ENCODE results near the gene HIGD2B. TPM values are rescaled to one million over a fixed set of nuclear protein-coding genes. Genes with fewer than 3 reads are reported as not detected.
"Not testable (repeated sequence)": the region's sequence is repeated elsewhere in the genome, so short reads cannot be mapped to it uniquely, and the experiment has no call there.

HIGD2B gene, protein sequence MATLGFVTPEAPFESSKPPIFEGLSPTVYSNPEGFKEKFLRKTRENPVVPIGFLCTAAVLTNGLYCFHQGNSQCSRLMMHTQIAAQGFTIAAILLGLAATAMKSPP
- total RNA-seq (2014; rRNA removed; shearing (Covaris generic)): not detected in 2 replicates
- polyA plus RNA-seq (2015; cell fraction: cytosol; rRNA removed): not detected in 2 replicates
- not detected in 2 replicates for polyA plus RNA-seq (2015; cell fraction: nucleus; rRNA removed)

DNA sequence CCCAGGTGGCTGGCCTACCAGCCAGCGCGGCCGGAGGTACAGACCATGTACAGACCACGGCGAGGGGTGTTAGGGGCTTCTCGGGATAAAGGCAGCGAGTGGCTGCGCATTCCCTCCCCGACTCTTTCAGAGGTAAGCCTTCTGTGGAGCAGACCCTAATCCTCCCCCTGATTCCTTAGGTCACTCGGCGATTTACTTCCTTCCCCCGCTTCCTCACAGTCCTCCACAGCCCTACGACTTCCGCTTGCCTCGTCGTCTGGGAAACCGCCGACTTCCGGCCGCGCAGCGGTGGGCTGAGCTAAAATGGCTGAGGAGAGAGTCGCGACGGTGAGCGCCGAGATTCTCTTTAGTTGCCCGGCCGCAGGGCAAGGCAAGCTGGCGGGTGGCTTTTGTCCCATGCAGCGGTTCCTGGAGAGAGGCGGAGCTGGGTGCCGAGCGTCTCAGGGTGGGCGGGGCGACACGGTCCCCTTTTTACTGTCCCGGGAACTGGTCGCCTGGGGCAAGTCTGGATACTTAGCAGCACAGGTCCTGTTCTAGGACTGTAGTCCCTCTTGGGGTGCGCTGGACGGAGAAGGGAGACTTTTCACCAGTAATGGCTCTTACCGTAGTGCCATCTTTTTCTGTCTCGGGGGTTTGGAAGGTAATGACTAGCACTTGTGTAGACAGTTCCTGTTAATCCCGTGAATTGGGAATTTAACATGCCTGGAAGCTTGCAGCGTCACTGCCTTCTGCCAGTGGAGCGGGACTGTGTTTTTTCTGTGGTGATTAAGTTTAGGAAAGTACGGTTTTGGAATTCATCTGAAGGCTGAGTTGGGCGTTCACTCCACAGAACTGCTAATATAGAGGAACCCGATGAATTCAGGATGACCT, at the start of gene HIGD2B, which contains the start of gene BBS4:
TSS of gene HIGD2B (minus strand) at position 258 of the 870 bp plus-strand sequence. CDS start 9,808 bp downstream, outside the sequence.
TSS of gene BBS4 (plus strand) at position 283 of the 870 bp plus-strand sequence. CDS start at position 304, 21 bp downstream.
- peak; percentile 93 for DNase-seq (ENCODE audit: low read depth)

DNA sequence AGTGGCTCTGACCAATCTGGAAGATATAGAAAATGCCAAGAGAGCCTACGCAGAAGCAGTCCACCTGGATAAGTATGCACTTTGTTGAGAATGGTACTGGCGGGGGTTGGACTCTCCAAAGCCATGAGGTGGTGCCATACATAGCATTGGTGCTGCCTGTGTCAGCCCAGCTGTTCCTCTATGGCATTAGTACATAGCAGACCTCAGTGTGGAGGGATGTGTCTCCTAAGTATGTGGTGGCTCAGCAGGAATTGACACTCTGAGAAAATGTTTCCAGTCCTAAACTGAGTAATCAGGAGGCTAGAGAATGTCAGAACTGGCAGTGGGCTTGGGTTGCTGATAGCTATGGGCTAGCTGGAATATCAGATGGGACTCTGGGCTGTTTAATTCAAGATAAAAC, 49.1 kb upstream of the HIGD2B start:
- no peak for DNase-seq (ENCODE audit: low read depth)

DNA sequence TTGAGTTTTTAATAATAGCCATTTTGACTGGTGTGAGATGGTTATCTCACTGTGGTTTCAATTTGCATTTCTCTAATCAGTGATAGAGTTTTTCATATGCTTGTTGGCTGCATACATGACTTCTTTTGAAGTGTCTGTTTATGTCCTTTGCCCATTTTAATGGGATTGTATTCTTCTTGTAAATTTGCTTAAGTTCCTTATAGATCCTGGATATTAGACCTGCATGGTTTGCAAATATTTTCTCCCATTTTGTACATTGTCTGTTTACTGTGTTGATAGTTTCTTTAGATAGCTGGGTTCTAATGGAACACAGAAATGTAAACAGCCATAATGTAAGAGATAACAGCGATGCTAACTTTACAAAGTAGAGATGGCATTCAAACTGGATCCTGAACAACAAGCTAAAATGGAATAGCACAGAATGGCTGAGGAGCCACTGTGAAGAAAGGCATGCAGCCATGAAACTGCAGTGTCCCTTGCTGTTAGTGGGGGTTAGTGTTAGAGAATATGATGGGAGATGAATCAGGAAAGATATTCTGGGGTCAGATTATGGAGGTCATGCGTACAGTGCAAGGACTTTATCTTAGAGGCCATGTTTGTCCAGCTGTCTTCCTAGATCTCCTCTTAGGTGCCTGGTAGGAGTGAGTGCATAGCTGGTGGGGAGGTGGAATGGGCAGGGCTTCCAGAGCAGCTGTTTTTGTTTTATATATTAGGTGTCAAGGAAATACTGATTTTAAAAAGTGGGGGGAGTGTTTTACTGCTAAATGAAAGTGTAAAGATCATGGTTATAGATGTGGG, 48.2 kb upstream of the HIGD2B start:
- DNase-seq (ENCODE audit: low read depth): no peak

DNA sequence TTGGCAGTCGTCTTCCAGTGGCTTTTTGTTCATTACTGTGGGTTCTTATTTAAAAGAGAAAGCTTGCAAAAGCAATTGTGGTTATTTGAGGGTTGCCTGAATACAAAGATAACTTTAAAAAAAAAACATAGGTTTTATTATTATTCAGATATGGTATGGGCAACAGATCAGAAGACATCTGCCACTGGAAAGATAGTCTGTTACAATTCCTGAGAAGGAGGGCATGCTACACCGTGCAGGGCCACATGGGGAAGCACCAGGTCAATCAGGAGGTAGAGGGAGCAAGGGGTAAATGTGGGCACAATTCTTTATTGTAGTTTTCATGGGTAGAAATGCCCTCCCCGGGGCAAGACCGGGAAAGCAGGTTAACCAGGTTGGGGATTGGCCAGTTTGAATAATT, 46.5 kb upstream of the HIGD2B start:
- no peak for DNase-seq (ENCODE audit: low read depth)

DNA sequence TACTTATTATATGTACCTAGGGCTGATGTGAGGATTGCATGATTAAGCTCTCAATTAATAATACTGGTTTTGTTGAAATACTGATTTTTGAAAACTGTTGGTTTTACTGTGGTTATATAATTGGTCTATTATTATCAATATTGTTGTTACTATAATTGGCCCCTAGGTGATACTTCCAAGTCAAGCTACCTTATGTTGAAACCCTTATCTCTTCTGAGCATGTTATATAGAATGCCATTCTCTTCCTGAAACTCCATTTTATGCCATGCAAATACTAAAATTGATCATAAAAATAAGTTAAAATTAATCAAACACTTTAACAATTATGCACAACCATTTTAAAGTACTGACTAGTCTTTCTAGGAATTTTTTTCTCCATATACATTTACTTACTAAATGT, 46.1 kb upstream of the HIGD2B start:
- no peak for DNase-seq (ENCODE audit: low read depth)

DNA sequence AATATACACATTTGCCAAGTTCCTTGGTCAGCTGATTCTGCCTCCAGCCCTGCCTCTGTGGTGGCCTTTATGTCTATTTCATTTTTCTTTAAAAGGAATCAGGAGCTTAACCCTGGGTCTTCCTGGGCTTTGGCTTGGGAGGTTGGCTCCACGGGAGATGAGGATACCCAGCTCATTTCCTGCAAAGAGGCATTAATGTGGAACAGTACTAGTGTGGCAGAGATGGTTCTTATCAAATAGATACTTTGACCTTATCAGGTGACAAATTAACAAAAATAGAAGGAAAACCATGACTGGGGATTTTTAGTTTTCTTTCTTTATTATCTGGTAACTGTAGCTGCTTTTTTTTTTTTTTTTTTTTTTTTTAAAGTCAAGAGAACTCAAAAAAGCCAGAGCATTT, 42.8 kb upstream of the HIGD2B start:
- no peak for DNase-seq (ENCODE audit: low read depth)

DNA sequence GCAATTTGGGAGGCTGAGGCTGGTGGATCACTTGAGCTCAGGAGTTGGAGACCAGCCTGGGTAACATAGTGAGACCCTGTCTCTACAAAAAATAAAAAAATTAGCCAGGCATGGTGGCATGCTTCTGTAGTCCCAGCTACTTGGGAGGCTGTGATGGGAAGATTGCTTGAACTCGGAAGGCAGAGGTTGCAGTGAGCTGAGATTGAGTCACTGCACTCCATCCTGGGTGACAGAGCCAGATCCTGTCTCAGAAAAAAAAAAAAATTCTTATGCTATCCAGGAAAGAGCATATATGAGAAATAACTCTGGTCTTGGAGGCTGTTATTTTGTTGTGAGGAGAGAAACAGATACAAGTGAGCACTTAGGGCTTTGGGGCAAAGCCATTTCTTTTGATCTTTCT, 42.3 kb upstream of the HIGD2B start:
- peak; percentile 62 for DNase-seq (ENCODE audit: low read depth)

DNA sequence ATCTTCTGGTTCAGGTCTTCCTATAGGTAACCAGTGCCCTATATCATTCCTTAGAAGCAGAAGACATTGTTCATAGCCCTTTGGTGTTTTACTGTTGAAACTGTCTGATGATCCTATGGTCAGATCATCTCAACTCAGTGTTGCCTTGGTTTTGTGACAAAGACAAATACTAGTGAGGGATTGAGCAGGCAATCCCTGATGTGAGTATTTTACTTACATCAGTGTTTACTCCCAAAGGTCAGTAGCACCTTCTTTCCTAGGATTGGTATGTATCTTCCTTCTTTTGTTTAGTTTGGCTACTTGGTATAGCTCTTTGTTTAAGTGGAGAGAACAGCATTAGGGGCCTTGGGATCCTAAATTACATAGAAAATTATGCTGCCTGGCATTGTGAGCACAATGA, 41.2 kb upstream of the HIGD2B start:
- DNase-seq (ENCODE audit: low read depth): no peak

DNA sequence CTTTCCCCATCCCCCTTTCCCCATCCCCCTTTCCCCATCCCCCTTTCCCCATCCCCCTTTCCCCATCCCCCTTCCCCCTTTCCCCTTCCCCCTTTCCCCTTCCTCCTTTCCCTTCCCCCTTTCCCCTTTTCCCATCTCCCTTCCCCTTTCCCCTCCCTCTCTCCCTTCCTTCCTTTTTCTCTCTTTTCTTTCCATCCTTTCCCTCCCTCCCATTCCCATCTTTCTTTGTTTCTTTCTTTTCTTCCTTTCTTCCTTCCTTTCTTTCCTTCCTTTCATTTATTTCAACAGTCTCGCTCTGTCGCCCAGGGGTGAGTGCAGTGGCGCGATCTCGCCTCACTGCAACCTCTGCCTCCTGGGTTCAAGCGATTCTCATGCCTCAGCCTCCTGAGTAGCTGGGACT, 39.9 kb upstream of the HIGD2B start:
- not testable (repeated sequence) for DNase-seq (ENCODE audit: low read depth)

DNA sequence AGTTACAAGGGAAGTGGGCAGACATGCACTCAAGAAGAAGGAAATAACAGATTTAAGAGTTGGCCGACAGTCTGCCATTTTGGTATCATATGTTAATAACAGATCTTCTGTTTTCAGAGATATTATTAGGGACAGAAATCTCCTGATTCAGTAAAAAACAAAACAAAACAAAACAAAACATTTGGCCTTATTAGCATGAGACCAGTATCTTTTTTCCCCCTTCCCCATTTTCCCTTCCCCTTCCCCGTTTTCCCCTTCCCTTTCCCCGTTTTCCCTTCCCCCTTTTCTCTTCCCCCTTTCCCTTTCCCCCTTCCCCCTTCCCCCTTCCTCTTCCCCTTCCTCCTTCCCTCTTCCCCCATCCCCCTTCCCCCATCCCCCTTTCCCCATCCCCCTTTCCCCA, 39.5 kb upstream of the HIGD2B start:
- no peak for DNase-seq (ENCODE audit: low read depth)

DNA sequence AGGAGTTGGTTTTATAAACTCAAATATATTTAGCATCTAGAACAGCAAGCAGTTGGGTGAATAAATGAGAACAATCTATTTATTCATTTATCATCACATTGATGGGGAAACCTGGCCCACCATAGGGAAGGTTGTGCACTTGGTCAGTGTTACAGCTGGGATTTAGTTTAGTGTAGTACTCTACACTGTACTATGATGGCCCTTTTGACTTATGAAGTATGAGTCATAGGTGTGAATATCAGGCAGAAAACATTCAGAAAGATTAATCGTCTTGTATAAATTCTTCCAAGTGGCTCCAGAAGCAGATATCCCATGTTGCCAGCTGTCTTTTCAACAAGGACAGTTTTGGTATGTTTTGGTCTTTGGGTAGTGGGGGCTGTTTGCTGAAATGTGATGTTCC, 38.0 kb upstream of the HIGD2B start:
- DNase-seq (ENCODE audit: low read depth): peak; percentile 3

DNA sequence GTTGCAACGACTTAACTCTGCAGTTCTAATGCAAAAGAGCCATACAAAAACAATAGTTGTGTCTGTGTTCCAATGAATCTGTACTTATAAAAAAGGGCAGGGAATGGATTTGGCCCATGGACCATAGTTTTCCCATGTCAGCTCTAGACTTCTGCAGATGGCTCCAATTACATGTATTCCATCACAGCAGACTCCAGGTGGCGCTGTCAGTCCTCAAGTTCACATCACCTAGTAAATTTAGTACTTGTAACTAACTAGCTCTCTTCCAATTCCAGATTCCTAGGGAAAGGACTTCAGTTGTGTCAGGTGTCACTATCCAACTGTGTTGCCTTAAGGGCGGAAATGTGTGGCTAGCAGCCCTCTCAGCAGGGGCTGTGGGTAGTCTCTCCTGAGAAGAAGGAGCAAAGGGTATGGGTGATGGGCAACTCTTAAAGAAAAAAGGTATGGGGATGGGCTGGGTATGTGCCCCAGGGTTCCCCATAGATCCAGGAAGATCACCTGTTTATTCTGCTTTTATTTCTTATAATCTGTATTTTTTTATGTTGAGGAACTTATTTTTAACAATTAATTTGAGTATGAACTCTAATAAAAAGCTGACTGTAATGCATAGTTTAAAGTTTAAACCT, 36.2 kb upstream of the HIGD2B start:
- DNase-seq (ENCODE audit: low read depth): peak; percentile 61

DNA sequence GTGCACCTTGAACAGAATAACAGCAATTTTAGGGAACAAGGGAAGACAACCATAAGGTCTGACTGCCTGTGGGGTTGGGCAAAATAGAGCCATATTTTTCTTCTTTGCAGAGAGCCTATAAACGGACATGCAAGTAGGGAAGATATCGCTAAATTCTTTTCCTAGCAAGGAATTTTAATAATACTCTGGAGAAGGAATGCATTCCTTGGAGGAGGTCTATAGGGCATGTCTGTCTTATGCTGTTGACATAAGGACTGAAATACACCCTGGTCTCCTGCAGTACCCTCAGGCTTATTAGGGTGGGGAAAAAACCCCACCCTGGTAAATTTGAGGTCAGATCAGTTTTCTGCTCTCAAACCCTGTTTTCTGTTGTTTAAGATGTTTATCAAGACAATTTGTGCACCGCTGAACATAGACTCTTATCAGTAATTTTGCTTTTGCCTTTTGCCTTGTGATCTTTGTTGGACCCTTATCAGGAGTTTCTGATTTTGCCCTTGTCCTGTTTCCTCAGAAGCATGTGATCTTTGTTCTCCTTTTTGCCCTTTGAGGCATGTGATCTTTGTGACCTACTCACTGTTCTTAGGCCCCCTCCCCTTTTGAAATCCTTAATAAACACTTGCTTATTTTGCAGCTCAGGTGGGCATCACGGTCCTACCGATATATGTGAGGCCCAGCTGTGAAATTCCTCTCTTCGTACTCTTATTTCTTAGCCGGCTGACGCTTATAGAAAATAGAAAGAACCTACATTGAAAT, 22.7 kb upstream of the HIGD2B start:
- not testable (repeated sequence) for DNase-seq (ENCODE audit: low read depth)

DNA sequence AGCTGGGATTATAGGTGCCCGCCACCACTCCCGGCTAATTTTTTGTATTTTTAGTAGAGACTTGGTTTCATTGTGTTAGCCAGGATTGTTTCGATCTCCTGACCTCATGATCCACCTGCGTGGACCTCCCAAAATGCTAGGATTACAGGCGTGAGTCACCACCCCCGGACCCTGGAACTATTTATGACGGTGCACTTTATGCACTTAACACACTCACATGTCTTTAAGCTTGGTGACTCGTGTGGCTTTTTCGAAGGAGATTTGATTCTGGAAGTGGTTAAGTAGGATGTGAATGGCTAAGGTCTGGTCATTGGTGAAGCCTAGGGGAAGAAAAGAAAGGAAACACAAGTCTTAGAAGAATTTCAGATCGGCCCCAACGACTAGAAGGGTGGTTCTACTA, 20.3 kb upstream of the HIGD2B start:
- DNase-seq (ENCODE audit: low read depth): peak; percentile 84

DNA sequence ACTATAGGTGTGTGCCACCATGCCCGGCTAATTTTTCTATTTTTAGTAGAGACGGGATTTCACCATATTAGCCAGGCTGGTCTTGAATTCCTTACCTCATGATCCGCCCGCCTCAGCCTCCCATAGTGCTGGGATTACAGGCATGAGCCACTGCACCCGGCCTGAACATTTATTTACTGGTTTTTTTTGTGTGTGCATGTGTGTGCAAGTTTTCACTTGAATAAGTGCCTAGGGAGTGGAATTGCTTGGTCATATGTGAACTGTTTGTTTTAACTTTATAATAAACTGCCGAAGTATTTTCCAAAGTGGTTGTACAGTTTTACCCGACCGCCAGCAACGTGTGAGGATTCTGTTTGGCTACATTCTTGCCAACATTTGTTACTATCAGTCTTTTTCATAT, 14.1 kb upstream of the HIGD2B start:
- DNase-seq (ENCODE audit: low read depth): no peak

DNA sequence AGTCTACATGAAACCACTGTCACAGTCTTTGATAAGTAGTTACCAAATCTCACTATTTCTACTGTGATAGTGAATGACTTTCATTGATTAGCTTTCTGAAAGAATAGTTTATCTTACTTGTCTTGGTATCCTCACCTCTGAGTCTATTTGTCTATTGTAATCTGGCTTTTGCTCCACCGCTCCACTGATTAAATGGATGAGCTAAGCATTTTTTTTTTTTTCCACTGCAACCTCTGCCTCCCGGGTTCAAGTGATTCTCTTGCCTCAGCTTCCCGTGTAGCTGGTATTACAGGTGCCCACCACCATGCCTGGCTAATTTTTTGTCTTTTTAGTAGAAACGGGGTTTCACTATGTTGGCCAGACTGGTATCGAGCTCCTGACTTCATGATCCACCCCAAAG, 13.0 kb upstream of the HIGD2B start:
- no peak for DNase-seq (ENCODE audit: low read depth)

DNA sequence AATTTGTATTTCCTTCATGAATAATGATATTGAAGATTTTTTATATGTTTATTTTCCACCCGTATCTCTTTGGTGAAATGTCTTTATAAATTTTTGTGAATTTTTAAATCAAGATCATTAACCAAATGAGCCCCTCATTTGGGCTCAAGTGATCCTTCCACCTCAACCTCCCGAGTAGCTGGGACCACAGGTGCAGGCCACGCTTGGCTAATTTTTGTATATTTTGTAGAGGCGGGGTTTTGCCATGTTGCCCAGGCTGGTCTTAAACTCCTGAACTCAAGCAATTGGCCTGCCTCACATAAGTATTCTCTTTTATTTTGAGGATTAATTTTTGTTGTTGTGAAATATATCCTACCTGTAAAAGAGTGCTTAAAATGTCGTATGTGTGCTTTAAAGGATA, 5.0 kb upstream of the HIGD2B start:
- no peak for DNase-seq (ENCODE audit: low read depth)

DNA sequence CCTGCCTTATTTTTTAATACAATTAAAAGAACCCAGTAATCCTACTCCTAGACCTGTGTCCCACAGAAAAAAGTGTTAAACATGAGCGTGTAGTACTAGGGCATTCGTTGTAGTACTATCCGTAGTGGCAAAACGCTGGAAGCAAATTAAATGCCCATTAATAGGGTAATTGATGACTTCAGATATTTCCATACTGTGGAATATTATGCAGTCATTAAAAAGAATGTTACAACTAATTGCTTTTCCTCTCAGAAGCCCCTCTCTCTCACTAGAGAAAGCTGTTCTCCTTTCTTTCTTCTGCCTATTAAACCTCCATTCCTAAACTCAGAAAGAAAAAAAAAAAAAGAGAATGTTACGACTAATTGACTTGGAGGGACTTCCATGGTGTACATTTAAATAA, 2.7 kb upstream of the HIGD2B start:
- DNase-seq (ENCODE audit: low read depth): no peak

DNA sequence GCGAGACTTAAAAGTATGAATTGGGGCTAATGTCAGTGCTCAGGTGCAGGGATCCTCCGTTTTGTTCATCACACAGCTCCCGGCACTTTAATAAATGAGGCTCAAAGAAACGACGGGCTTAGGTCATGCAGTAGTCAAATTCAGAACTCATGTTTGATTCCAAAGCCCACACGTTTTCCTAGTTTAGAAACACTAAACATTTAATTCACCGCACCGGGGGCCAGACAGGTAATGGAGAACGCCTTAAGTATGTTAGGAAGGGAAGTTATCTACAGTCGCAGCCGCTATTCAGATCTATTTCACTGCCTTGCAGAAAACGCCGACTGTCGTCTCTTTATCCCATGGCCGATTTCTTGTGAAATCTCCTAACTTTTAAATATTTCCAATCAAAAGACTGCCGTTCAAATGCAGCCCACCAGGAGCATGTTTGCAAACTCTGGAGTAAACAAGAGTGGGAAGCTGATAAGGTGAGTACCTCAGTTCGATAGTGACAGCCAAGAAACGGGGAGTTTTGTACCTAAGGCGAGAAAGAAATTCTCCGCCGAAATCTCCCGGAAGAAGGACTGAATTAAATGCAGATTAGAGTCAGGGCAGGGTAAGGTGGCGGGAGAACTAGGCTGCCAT, 569 bp downstream of the HIGD2B start:
- DNase-seq (ENCODE audit: low read depth): no peak

DNA sequence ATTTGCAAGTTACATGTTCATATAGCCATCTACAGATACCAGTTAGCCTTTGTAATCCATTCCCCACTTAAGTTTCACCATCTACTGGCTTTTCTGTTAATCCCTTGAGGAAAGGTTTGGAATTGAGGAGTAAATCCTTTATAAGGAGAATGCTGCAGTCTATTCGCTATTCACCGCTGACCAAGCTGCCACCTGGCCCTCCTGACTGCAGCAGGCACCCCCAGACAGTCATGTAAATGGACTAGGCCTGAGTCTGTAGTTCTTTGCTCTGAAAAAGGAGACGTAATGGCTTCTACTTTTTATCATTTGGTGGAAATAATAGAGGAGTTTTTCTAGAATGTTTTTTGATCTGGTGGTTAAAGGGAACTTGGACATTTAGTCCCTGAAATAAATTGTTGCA, 3.2 kb downstream of the HIGD2B start:
- DNase-seq (ENCODE audit: low read depth): no peak

Data from HT1080 (cell line).